HPDE6-E6E7 (cell line): ENCODE data around the gene NAALADL1.
A peak's percentile ranks its signal among the peaks of the same experiment; 100 is the strongest.
"Not testable (repeated sequence)": the region's sequence is repeated elsewhere in the genome, so short reads cannot be mapped to it uniquely, and the experiment has no call there.

Experiments
- DNase-seq: peaks from one replicate; pipeline ENCODE4 v3.0.0; 2011; ENCODE audit warnings: missing footprints; ENCODE audit errors: extremely low spot score

Gene NAALADL1

GRCh38 chr11:65013888-65014725 lies 44.2 kb downstream of the NAALADL1 start, which contains the start of gene ARL2:
Gene ARL2, plus strand, starts transcription at chr11:65014160. Its CDS starts 48 bp downstream, at chr11:65014208.
- peak; percentile 89 for DNase-seq

- DNase-seq, result peak; percentile 91
Measured at GRCh38 chr11:65013130-65013887, 45.0 kb downstream of the NAALADL1 start.

GRCh38 chr11:65008873-65009272 lies 49.5 kb downstream of the NAALADL1 start:
- DNase-seq, result no peak

DNA sequence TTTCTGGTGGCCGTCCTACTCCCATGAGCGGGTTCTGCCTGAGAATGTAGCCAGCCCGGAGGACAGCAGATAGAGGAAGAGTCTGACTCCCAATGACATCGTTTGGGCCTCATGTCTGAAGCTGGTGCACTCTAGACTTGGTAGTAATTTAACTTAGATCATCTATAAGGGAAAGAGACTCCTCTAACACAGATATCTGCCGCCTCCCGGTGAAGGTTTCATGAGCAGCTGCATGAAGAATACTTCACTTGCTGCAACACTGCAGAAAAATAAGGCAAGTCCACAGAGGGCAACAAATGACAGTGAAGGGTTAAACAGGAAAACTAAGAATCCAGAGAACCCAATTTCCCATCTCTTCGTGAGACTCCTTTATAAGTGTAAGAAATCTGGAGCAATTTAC lies 50.3 kb downstream of the NAALADL1 start:
- DNase-seq, result no peak

GRCh38 chr11:65003968-65004367 lies 54.4 kb downstream of the NAALADL1 start:
- not testable (repeated sequence) for DNase-seq

- no peak for DNase-seq
Measured at GRCh38 chr11:65003282-65003681, 55.1 kb downstream of the NAALADL1 start.

GRCh38 chr11:65002706-65003105 lies 55.6 kb downstream of the NAALADL1 start:
- DNase-seq, result no peak

DNA sequence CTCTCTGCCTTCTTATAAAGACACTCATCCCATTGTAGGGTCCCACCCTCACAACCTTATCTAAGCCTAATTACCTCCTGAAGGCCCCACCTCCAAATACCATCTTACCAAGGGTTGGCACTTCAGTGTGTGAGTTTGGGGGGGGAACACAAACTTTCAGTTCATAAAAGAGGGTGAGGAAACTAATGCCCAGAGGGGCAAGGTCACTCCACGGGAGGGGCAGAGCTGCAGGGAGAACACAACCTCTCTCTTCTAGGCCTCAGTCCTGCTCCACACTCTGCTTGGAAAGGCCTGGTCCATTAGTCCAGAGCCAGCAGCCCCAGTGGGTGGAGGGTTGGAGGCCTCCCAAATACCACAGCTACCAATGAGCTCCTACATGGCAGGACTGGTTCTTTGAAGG lies 58.9 kb downstream of the NAALADL1 start:
- no peak for DNase-seq

DNA sequence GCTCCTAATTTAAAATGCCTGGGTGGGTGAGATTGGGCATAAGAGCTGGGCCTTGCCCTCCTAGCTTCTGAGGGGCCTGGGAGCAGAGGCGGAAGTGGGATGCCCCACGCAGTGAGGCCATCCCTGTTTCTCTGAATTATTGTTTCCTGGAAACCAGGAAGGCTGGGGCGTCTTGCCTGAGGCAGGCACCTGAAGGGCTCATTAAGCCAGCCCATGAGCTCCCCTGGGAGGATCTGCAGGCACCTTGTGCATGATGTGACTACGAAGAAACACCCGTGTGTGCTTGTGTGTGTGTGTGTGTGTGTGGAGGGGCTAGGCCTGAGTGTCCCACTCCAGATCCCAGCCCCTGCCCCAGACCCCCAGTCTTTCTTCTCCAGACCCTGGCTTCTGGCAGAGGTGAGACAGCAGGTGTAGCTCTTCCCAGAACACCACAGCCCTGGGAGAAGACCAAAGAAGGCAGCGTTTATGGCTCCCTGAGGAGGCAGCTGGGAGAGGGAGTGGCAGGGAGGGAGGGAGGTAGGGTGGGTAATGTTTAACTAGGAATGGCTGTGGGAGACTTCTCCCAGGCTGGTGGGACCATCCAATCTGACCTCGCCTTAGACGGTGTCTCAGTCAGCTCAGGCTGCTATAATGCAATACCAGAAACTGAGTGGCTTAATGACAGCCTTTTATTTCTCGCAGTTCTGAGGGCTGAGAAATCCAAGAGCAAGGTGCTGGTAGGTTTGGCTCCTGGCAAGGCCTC lies 59.5 kb downstream of the NAALADL1 start:
- DNase-seq, result no peak

GRCh38 chr11:64998141-64998540 lies 60.2 kb downstream of the NAALADL1 start:
- DNase-seq, result no peak

- DNase-seq, result peak; percentile 88
Measured at GRCh38 chr11:64996710-64997380, 61.5 kb downstream of the NAALADL1 start, which contains the start of gene BATF2. Gene BATF2, minus strand, starts transcription at chr11:64996971. Its CDS starts 57 bp downstream, at chr11:64996914.

DNA sequence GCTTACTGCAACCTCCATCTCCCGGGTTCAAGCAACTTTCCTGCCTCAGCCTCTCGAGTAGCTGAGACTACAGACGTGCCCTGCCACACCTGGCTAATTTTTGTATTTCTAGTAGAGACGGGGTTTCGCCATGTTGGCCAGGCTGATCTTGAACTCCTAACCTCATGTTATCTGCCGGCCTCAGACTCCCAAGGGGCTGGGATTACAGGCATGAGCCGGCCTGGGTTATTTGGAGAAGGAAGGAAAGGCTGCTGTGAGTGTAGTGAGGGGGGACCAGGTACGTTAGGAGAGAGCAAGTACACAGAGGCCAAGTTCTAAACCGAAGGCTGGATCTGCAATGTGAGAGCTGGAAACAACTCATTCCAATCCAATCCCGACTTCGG lies 62.0 kb downstream of the NAALADL1 start:
- no peak for DNase-seq
